Measurements from ENCODE around the gene MGAT3. TPM values are rescaled to one million over a fixed set of nuclear protein-coding genes. Genes with fewer than 3 reads are reported as not detected.
A peak's percentile ranks its signal among the peaks of the same experiment; 100 is the strongest.

The MGAT3 gene
- total and polyA plus RNA-seq, 2 donors (not counting 3 experiments of a cell fraction or from before 2014, with no cell fraction given), result not detected

GRCh38 chr22:39532215-39533073 lies 75.6 kb downstream of the MGAT3 start, which contains the start of gene RPS19BP1:
Gene RPS19BP1, minus strand, starts transcription at chr22:39532748. Its CDS starts 10 bp downstream, at chr22:39532738.
- TF ChIP-seq POLR2AphosphoS5 (IDR thresholded peaks at IDR 0.05; ENCODE audit: insufficient read depth, low read depth, low read length), result peak; percentile 95
- TF ChIP-seq MAX (IDR thresholded peaks at IDR 0.05; ENCODE audit: insufficient read depth, insufficient read length), result peak; percentile 51
- no peak for TF ChIP-seq EZH2 (IDR thresholded peaks at IDR 0.05; ENCODE audit: borderline replicate concordance, low read depth, low read length, severe bottlenecking)
- no peak for TF ChIP-seq FOS (IDR thresholded peaks at IDR 0.05; ENCODE audit: borderline replicate concordance, insufficient read depth, low read length)
- TF ChIP-seq POLR2A (IDR thresholded peaks at IDR 0.05; ENCODE audit: low read depth, low read length), result peak; percentile 96
- peak in 1 of 2 donors; percentile 1 for TF ChIP-seq CTCF (IDR thresholded peaks at IDR 0.05; ENCODE audit: extremely low read depth in 1 of 2, insufficient read depth in 1 of 2, low read depth in 1 of 2, low read length in 2 of 2)
- Histone ChIP-seq H3K4me2 (ENCODE audit: insufficient read depth, low read length) (peak within 1 kb of the TSS; percentile 76), H3K4me3 (replicated peaks in 1 of 3; ENCODE audit: insufficient read depth in 1 of 3, low read depth in 1 of 3, low read length in 3 of 3) (peak within 1 kb of the TSS; percentile 70 to 83 (median 82)), H3K9me1 (replicated peaks; ENCODE audit: control insufficient read depth, extremely low read depth, insufficient read depth, low read length) (no peaks in the 10 kb centered on the region), H3K27me3 (ENCODE audit: control insufficient read depth in 2 of 2, insufficient read depth in 2 of 2, low read length in 2 of 2) (no peaks in the 10 kb centered on the region), H3K9ac (replicated peaks; ENCODE audit: extremely low read depth, insufficient read depth, low read length) (peak within 1 kb of the TSS; percentile 82), H2AFZ (ENCODE audit: low read depth, low read length) (peak within 1 kb of the TSS; percentile 77), H3K79me2 (ENCODE audit: control insufficient read depth, insufficient read depth, low read length) (peaks cover 39% of the 10 kb centered on the region), H4K20me1 (replicated peaks; ENCODE audit: control insufficient read depth, extremely low read depth, insufficient read depth, low read length) (no peaks in the 10 kb centered on the region), H3K27ac (ENCODE audit: insufficient read depth, low read depth, low read length) (peak within 1 kb of the TSS; percentile 74), H3K9me3 (replicated peaks; ENCODE audit: control insufficient read depth, insufficient read depth, low read length) (no peaks in the 10 kb centered on the region), H3K36me3 (ENCODE audit: control insufficient read depth in 2 of 2, extremely low read depth in 1 of 2, insufficient read depth in 2 of 2, low read length in 2 of 2) (peaks cover 0 to 3% of the 10 kb centered on the region in 2 experiments), H3K4me1 (ENCODE audit: control insufficient read depth, extremely low read depth, insufficient read depth, low read length) (peaks cover 30% of the 10 kb centered on the region)
- DNase-seq (ENCODE audit: low read depth, low spot score), result peak; percentile 98
- intact Hi-C loops (cut with micrococcal nuclease), result loop anchor here (1.0 to 5.0 kb wide), 3 partner anchors 645 to 815 kb away; partner anchors contain the start of genes ADSL, CBX6 and TNRC6B
- FAIRE-seq, result peak; percentile 100
- dilution Hi-C loops (cut with MboI; ENCODE audit: extremely low pct_ligation_motif_present, low sequenced_read_pairs), result no loop called here
- BruUV-seq (replicated peaks), result no TSS peak
- ChIA-PET CTCF (interaction anchor here (0.9 to 6.4 kb wide), 4 partner anchors 35 to 504 kb away, joined by 3 to 197 read pairs (median 100); no protein-coding TSS in a partner anchor), POLR2A (interaction anchor here (0.6 kb wide), 1 partner anchor 214 kb away, joined by 5 read pairs; no protein-coding TSS in a partner anchor)

Measured in endothelial cell of umbilical vein (primary cell).